CD14-positive monocyte (primary cell): Measurements from ENCODE around the gene FANCC. TPM values are rescaled to one million over a fixed set of nuclear protein-coding genes. Genes with fewer than 3 reads are reported as not detected.

ENCODE experiments used
- DNase-seq, 3 donors: peaks; one replicate each; pipeline ENCODE4 v3.0.0-alpha.2; 2011 to 2022
- H2AFZ ChIP-seq: 2 replicates; pipeline ENCODE4 v1.6.0; 2012; ENCODE audit warnings: mild to moderate bottlenecking, low read depth, low read length, inconsistent platforms; ENCODE audit not compliant: insufficient read depth, poor library complexity, severe bottlenecking
- H3K27ac ChIP-seq, 2 donors: 1 replicate in 1 of 2; 2 replicates in 1 of 2; pipeline ENCODE4 v1.5.1; 2012 to 2013; ENCODE audit warnings: low read length in 2 of 2, control low read depth in 1 of 2, inconsistent platforms in 1 of 2, low read depth in 1 of 2, mild to moderate bottlenecking in 1 of 2
- H3K27me3 ChIP-seq, 2 donors: one replicate each; pipeline versions ENCODE4 v1.6.0 to v1.6.1; 2011 to 2013; ENCODE audit warnings: low read length in 2 of 2; ENCODE audit not compliant: control insufficient read depth in 2 of 2, insufficient read depth in 2 of 2
- H3K36me3 ChIP-seq, 2 donors: replicated peaks in 1 of 2; 1 replicate in 1 of 2; 2 replicates in 1 of 2; pipeline versions ENCODE4 v1.5.1 to v1.6.1; 2012 to 2013; ENCODE audit warnings: low read length in 2 of 2, control low read depth in 1 of 2, inconsistent platforms in 1 of 2, mild to moderate bottlenecking in 1 of 2; ENCODE audit not compliant: insufficient read depth in 2 of 2, control insufficient read depth in 1 of 2
- H3K4me1 ChIP-seq, 2 donors: 1 replicate in 1 of 2; 2 replicates in 1 of 2; pipeline versions ENCODE4 v1.5.1 to v1.6.1; 2012 to 2013; ENCODE audit warnings: low read length in 2 of 2, control low read depth in 1 of 2, inconsistent platforms in 1 of 2, mild to moderate bottlenecking in 1 of 2, moderate library complexity in 1 of 2; ENCODE audit not compliant: insufficient read depth in 2 of 2, control insufficient read depth in 1 of 2
- H3K4me2 ChIP-seq: replicated peaks from 2 replicates; pipeline ENCODE3; 2012; ENCODE audit warnings: low read length, moderate library complexity, mild to moderate bottlenecking; ENCODE audit not compliant: poor library complexity, severe bottlenecking; ENCODE audit errors: extremely low read depth
- H3K4me3 ChIP-seq, 3 experiments: fragments of 200-600 bp in 1 of 3; sonication (generic) in 1 of 3; replicated peaks in 1 of 3; 1 replicate in 2 of 3; 2 replicates in 1 of 3; pipeline ENCODE4 v1.5.1; 2011 to 2013; ENCODE audit warnings: low read length in 3 of 3, mild to moderate bottlenecking in 3 of 3, control low read depth in 2 of 3, low read depth in 2 of 3, inconsistent platforms in 1 of 3, moderate library complexity in 1 of 3
- H3K79me2 ChIP-seq: 2 replicates; pipeline ENCODE4 v1.6.0; 2012; ENCODE audit warnings: mild to moderate bottlenecking, control low read depth, inconsistent platforms, low read length, moderate library complexity; ENCODE audit not compliant: insufficient read depth
- H3K9ac ChIP-seq: 2 replicates; pipeline ENCODE4 v1.6.0; 2017; ENCODE audit warnings: low read length, mild to moderate bottlenecking; ENCODE audit not compliant: insufficient read depth, poor library complexity, severe bottlenecking
- H3K9me3 ChIP-seq, 2 donors: replicated peaks in 1 of 2; 1 replicate in 1 of 2; 2 replicates in 1 of 2; pipeline versions ENCODE4 v1.5.1 to v1.6.1; 2012 to 2013; ENCODE audit warnings: low read length in 2 of 2, control low read depth in 1 of 2; ENCODE audit not compliant: control insufficient read depth in 1 of 2, insufficient read depth in 1 of 2
- H4K20me1 ChIP-seq: 2 replicates; pipeline ENCODE4 v1.6.0; 2012; ENCODE audit warnings: mild to moderate bottlenecking, low read length, control low read depth, moderate library complexity; ENCODE audit not compliant: insufficient read depth
- H3K27ac Mint-ChIP-seq, 7 donors: one replicate each; pipeline ENCODE4 v1.8.0; 2020; ENCODE audit warnings: mild to moderate bottlenecking in 7 of 7, mixed read lengths in 7 of 7, moderate library complexity in 6 of 7, inconsistent platforms in 2 of 7
- H3K27me3 Mint-ChIP-seq, 3 donors: one replicate each; pipeline ENCODE4 v1.8.0; 2021 to 2022; ENCODE audit warnings: low read depth in 3 of 3, mild to moderate bottlenecking in 3 of 3, mixed read lengths in 3 of 3, moderate library complexity in 3 of 3, inconsistent platforms in 1 of 3
- H3K36me3 Mint-ChIP-seq, 2 donors: one replicate each; pipeline ENCODE4 v1.8.0; 2020; ENCODE audit warnings: mixed read lengths in 2 of 2, inconsistent platforms in 1 of 2, mild to moderate bottlenecking in 1 of 2
- H3K4me1 Mint-ChIP-seq: one replicate; pipeline ENCODE4 v1.8.0; 2020; ENCODE audit warnings: mild to moderate bottlenecking, mixed read lengths
- H3K4me3 Mint-ChIP-seq, 2 donors: one replicate each; pipeline ENCODE4 v1.8.0; 2020; ENCODE audit warnings: mild to moderate bottlenecking in 2 of 2, mixed read lengths in 2 of 2, moderate library complexity in 1 of 2
- H3K9me3 Mint-ChIP-seq, 7 donors: one replicate each; pipeline ENCODE4 v1.8.0; 2020 to 2022; ENCODE audit warnings: mixed read lengths in 7 of 7, mild to moderate bottlenecking in 6 of 7, moderate library complexity in 6 of 7, inconsistent platforms in 2 of 7
- WGBS: methylation state at CpG from one replicate; pipeline ENCODE4 v1.1.5; 2013; ENCODE audit warnings: missing lambda C conversion rate; ENCODE audit not compliant: insufficient coverage; 5-methylcytosine and 5-hydroxymethylcytosine counted together
- intact Hi-C, 2 donors: fragments of 100-400 bp; cut with micrococcal nuclease; formaldehyde crosslinking; loops; one replicate each; pipeline versions ENCODE4 v1.15.0 to v1.15.1; 2023
- polyA plus RNA-seq, 3 donors: library from polyadenylated mRNA; depleted of rRNA in 1 of 3; unstranded in 2 of 3; stranded (reverse) in 1 of 3; fragments of 300-500 nt in 2 of 3; fragments of >200 nt in 1 of 3; fragmentation: Illumina TruSeq in 2 of 3; gene quantifications; 1 replicate in 2 of 3; 2 replicates in 1 of 3; pipeline ENCODE4 v1.2.3, GENCODE V29; 2012 to 2021
- TF ChIP-seq, protein P1 (sequence below): fragments of 200-600 bp; IDR thresholded peaks from one replicate; pipeline ENCODE4 v1.8.0; 2022; ENCODE audit warnings: antibody characterized with exemption, mild to moderate bottlenecking

Gene FANCC
- polyA plus RNA-seq, 3 donors = 1.2 to 2.2 (median 1.5) TPM

DNA sequence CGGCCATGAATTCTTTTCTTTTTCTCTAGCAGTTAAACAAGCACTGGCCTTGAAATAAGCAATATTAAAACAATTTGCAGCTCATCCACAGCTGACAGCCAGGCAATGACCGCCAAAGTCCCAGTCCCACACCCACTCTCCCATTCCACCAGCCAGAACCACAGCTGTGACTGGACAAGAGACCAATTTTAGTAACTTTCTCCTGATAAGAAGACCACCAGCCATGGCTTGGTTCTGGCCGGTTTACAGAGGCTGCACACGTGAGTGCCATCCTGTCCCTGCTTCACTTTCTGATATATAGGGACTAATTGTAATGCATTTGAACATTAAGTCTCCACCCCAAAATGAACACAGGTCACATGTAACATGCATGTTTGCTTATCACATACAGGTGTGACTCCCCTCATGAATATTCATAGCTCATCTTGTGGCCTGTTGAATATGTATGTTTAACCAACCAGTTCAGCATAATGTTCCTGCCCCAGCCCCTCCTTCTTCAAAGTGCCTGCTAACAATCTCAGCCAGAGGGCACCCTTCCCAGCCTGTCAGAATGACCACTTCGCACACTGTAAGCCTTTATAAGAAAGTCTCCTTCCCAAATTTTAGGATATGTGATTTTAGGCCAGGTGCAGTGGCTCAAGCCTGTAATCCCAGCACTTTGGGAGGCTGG lies 23.9 kb upstream of the FANCC start:
- 100% methylated on average over 1 of the region's 5 CpGs for WGBS
- intact Hi-C loops = no loop called here
- Histone ChIP-seq H3K36me3 (no peaks in the 10 kb centered on the region), H3K79me2 (no peaks in the 10 kb centered on the region), H3K4me2 (no peak overlapping the region), H3K4me3 (no peak overlapping the region), H3K9me3 (peaks cover 15 to 20% of the 10 kb centered on the region in 2 donors), H3K9ac (no peak overlapping the region), H3K27ac (no peak overlapping the region), H3K4me1 (no peaks in the 10 kb centered on the region), H3K27me3 (peaks cover 0 to 5% of the 10 kb centered on the region in 2 donors), H4K20me1 (no peaks in the 10 kb centered on the region), H2AFZ (no peak overlapping the region)
- Mint-ChIP-seq H3K27me3 (peaks cover 6 to 12% (median 8%) of the 10 kb centered on the region in 3 donors), H3K27ac (no peak overlapping the region), H3K4me1 (no peaks in the 10 kb centered on the region), H3K9me3 (peaks cover 0 to 25% (median 13%) of the 10 kb centered on the region in 7 donors), H3K36me3 (no peaks in the 10 kb centered on the region), H3K4me3 (no peak overlapping the region)
- TF ChIP-seq, protein P1, sequence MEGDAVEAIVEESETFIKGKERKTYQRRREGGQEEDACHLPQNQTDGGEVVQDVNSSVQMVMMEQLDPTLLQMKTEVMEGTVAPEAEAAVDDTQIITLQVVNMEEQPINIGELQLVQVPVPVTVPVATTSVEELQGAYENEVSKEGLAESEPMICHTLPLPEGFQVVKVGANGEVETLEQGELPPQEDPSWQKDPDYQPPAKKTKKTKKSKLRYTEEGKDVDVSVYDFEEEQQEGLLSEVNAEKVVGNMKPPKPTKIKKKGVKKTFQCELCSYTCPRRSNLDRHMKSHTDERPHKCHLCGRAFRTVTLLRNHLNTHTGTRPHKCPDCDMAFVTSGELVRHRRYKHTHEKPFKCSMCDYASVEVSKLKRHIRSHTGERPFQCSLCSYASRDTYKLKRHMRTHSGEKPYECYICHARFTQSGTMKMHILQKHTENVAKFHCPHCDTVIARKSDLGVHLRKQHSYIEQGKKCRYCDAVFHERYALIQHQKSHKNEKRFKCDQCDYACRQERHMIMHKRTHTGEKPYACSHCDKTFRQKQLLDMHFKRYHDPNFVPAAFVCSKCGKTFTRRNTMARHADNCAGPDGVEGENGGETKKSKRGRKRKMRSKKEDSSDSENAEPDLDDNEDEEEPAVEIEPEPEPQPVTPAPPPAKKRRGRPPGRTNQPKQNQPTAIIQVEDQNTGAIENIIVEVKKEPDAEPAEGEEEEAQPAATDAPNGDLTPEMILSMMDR = no peak
- no peak for DNase-seq

DNA sequence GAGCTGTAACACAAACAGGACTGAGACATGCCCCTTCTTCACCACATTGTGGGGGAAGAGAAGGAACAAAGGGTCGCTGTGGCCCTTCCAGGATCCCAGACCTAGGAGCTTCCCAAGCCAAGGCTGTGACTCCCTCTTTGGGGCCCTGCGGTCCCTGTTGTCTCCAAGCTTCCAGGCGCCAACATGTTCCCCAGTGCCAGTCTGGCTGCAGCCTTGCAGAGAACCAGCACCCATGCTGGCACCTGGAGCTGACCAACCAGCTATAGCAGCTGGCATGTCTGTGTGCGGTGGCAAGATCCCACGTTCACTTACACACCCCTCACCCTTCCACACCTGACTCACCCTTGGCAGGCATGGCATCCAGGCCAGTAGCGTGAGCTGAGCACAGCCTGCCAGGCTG lies 20.7 kb upstream of the FANCC start:
- Histone ChIP-seq H3K4me3 (no peak overlapping the region), H3K27me3 (peaks cover 0 to 2% of the 10 kb centered on the region in 2 donors), H3K79me2 (no peaks in the 10 kb centered on the region), H3K36me3 (no peaks in the 10 kb centered on the region), H3K9me3 (peaks cover 15 to 22% of the 10 kb centered on the region in 2 donors), H2AFZ (no peak overlapping the region), H3K4me1 (no peaks in the 10 kb centered on the region), H3K27ac (no peak overlapping the region), H3K4me2 (no peak overlapping the region), H4K20me1 (no peaks in the 10 kb centered on the region), H3K9ac (no peak overlapping the region)
- H3K9me3 Mint-ChIP-seq = peaks cover 0 to 29% (median 13%) of the 10 kb centered on the region in 7 donors
- intact Hi-C loops = no loop called here
- TF ChIP-seq, protein P1 = no peak
- no peak for DNase-seq
- peaks cover 6 to 12% (median 6%) of the 10 kb centered on the region in 3 donors for H3K27me3 Mint-ChIP-seq
- no peaks in the 10 kb centered on the region for H3K4me1 Mint-ChIP-seq
- H3K36me3 Mint-ChIP-seq = no peaks in the 10 kb centered on the region
- H3K27ac Mint-ChIP-seq = no peak overlapping the region
- 98% methylated on average over 5 of the region's 6 CpGs for WGBS
- no peak overlapping the region for H3K4me3 Mint-ChIP-seq
